NCI-H2171 treated with DMSO at 0.1 percent for 48 hours (cell line): ENCODE measurements around the gene MYL10.

Experiments used
- DNase-seq: peaks from one replicate; lab custom pipeline; 2025; lab: John Stamatoyannopoulos, UW

Gene MYL10

DNA sequence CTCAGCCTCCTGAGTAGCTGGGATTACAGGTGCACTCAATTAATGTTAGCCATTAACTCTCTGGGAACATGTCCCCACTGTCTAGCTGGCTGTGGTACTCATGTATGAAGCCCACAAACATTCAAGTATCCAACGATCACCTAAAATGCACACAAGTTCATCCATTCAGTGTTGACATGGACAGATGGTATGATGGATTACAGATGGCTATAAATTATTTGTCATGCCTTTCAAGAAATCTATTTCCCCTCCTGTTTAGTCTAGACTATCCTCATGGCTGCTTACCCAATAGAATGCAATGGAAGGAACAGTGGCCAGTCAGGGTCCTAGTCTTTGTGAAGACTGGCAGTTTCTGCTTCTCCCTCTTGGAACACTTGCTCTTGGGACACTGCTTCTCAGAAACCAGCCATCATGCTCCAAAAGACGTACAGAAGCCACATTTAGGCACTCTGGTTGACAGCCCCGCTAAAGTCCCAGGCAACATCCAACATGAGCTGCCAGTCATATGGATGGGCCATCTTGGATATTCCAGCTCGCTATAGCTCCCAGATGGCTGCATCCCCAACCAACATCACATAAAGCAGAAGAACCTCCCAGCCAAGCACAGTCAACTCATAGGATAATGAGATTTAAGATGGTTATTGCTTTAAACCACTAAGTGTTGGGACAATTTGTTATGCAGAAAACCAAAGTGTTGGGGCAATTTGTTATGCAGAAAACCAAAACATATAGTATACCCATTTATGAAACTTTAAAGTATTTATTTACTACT, 33.1 kb downstream of the MYL10 start:
- peak; percentile 15 for DNase-seq

DNA sequence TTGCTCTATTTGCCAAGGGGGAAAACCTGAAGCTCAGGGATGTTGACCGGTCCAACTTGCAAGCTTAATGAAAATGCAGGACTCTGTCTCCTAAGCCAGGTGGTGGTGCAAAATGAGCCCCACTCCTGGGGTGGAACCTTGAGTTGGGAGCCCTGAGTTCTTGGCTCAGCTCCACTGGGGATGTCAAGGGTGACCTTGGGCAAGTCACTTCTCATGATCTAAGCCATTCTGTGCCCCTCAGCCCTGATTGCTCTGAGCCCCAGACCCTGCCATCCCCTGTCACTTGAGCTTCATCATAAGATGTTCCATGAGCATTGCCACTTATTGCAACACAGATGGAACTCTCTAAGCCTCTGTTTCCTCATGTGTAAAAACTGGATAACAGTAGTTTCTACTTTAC, 33.9 kb downstream of the MYL10 start:
- no peak for DNase-seq

DNA sequence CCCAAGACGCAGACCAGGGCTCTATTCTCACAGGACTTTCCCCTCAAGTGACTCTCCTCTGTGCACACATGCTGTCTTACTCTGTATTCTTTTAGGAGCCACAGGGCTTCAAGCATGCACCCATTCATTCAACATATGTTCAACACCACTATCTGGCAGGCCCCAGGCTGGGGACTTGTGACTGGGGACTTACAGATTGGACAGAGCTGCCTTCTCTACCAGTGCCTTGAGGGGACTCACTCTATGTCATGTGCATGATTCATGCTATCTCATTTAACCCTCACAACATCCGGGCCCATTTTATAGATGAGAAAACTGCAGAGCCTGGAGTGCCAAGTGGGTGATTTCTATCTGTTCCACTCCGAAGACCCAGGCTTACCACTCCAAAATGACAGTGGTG, 34.3 kb downstream of the MYL10 start:
- DNase-seq, result no peak

DNA sequence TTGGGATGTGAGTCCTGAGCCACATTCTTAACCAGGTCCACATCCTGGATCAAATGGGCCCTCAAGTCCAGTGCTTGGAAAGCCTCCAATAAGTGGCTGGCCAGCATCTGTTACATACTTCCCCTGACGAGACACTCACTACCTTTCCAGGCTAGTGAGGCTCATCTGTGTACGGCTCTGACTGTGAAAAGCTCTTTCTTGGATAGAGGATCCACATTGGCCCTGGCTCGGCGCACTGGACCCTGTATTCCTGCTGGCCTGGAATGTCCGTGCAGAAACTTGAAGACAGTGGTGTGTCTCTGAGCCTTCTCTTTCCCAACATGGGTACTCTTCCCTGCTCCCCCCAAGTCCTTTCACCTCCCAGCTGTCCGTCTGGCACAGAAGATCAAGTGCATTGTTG, 35.5 kb downstream of the MYL10 start:
- no peak for DNase-seq

DNA sequence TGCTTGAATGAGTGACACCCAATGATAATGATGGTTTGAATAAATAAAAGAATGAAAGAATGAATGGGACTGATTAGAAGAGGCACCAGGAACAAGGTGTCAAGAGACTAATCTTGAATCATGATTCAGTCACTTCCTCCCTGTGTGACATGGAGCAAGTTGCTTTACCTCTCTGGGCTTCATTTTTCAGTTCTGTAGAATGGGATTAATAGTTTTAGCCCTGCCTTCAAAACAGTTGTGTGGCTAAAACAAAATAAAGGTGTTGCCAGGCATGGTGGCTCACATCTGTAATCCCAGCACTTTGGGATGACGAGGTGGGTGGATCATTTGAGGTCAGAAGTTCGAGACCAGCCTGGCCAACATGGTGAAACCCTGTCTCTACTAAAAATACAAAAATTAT, 37.6 kb downstream of the MYL10 start:
- no peak for DNase-seq

DNA sequence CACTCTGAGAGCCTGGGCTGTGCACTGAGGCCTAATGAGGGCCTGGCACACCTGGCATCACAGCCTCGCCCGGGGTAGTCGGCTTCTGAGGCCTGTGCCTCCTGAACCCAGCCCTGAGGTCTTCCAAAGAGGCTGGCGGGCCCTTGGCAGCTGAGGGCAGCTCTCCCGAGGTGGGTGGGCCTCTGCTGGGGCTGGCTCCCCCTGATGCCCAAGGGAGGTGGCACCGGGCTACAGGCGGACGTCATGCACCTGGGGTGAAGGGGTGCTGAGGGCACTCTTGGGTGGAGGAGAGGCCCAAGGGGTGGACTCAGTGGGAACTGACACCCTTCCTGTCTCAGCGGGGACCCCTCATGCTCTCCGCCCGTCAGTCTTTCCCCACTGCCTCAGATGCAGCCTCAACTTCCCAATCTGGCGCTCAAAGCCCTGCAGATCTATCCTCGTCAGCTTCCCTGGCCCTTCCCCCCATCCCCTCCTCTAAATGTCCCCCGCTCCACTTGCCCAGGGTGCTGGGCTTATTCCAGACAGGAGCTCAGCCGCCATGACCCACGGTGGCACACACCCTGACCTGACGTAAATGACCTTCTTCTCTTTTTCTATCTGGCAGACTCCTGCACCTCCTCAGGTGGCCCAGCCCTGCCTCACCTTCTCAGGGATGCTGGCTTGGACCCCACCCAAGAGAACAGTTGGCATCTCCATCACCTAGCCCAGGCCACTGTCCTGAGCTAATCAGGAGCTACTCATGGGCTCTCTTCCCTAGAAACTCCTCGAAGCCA, 38.2 kb downstream of the MYL10 start:
- DNase-seq, result no peak

DNA sequence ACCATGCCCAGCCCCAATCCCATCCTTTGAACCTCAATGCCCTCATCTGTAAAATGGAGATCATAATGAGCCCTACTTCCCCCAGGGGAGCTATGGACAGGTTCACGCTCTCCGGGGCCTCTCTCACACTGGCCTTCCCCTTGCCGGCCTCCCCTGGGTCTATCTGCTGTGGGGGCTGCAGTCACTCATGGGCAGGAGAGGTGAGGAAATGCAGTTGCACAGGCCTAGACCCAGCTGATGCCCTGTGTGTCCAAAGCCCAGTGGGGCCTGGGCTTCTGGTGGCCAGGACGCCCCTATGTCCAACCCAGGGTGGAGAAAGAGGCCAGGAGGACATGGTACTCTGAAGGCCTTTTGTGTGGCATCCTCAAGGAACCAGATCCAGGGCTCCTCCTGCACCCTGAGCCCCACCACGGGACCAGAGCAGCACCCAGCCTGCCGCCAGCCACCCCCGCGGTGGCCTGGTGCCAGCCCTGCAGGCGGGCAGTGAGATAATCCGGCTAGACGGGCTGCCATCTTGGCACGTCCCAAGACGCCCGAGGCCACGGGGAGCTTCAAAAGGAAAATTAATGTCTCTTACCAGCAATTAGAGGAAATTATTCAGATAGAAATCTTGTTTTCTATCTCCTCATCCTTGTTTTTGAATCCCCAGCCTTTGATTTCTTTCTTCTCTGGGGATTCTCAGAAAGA, 39.0 kb downstream of the MYL10 start:
- DNase-seq, result no peak

DNA sequence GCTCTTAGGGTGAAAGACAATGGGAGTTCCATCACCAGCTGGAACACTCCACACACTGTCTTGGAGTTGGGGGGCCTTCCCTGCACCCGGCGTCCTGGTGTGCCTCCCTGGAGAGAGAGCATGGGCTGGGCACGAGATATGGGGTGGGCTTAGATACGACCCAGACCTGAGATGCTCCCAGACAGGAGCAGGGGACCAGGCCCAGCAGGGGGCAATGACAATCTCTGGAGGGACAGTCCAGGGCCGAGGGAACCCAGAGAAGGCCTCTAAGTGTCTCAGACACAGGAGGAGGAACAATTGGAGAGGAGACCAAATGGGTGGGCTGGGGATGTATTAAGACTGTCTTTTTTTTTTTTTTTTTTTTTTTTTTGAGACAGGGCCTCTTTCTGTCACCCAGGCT, 40.0 kb downstream of the MYL10 start:
- DNase-seq, result no peak

DNA sequence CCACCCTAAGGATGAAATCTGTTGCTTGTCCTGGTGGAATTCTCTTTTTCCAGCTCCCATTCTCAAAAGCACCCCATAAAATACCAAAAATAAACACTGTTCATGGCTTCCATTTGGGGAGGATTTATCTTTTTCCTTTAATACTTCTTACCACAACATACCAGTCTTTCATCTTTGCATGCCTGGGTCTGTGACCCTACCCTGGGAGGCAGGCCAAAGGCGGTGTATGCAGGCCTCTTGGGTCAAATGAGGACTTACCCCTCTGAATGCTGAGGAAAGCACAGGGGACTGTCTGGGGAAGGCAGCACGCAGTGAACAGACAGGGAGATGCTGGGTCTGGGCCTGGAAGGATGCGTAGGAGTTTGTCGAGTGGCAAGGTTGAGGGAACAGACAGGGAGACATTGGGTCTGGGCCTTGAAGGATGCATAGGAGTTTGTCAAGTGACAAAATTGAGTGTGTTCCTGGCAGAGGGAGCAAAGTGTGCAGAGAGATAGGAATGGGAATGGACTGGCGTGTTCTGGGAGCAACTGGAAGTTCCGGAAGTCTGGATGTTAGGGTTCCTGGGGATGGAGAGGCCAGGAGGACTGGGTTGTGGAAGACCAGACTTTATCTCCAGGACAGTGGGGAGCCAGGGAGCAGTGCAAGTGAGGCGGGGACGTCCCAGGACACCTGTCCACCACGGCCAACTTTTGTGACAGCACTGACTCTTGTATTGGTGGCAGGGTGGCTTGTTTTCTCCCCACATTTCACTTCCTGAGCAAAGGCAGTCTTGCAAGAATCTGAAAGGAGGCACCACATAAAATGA, 40.8 kb downstream of the MYL10 start:
- no peak for DNase-seq

DNA sequence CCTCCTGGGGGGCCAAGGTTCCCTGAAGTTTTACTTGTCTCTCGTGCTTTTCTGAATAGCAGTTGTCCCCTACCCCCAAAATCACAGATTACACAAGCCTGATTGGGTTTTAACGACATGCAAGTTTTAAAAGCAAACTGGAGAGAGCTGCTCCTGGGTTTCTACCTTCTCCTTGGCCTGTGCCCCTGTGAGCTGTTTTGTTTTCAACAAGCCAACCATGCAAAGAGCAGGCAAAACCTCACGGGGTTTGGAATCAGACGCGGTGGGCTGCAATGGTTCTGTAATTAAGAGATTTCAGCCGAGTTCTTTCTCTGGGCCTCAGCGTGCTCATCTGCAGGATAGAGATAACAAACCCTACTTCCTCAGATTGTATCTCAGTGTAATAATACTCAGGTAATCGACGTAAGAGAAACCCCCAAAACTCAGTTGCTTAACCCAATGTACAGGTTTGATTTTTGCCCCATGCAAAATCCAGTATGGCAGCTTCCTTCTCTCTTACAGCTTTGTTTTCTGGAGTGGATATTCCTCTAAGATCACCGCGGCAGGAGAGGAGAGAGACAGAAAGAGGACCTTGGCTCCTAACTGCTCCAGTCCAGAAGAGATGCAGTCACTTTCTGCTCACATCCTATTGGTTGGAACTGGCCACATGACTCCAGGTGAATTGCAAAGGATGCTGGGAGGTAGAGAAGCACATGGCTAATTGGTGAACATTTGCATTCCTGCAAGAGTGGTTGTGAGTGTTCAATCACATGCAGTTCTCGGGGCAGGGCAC, 42.0 kb downstream of the MYL10 start:
- DNase-seq, result no peak

DNA sequence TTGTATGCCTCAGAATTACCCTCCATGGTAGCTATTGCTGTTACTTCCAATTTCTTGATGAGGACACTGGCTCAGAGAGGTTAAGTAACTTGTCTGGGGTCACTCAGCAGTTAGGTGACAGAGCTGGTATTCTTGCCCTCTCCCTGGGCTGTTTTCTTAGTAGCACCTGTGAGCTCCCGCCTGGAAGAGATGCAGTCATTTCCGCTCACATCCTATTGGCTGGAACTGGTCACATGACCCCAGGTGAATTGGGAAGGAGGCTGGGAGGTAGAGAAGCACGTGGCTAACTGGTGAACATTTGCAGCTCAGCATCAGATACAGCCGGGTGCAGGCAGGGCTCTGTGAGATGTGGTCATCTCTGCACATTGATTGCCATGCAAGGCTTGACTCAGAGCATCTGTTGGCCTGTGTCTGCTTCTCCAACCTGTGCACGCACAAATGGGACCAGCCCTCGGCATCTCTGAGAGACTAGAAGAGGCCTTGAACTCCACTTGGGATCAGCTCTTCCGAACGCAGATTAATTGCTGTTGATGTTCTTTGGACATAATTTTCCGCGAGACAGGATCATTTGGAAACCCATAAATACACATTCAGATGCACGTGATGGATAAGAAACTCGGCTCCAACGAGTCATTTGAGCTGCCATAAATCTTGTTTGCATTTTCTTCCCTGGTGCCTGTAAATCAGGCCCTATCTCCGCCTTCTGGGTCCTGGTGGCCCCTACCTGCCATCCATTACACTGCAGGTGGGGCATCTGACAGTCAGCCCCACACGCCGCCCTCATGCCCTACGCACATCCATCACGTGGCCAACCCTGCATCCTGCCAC, 42.8 kb downstream of the MYL10 start:
- DNase-seq, result no peak

DNA sequence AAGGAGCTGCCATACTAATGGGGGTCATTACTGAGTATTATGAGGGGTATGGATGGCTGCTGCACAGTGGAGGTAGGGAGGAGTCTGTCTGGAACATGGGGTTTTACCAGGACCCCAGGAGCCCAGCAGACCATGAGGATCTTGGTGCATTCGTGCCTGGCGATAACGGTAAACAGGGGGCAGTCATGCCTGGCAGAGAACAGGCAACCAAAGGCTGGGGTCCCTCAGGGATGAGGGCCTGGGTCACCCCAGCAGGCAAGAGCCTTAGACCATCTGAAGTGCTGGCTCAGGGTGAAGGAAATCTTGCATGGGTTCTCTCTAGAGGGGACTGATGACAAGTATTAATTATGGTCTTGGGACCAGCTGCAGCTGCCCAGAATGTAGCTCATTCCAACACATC, 46.1 kb downstream of the MYL10 start:
- DNase-seq, result no peak

DNA sequence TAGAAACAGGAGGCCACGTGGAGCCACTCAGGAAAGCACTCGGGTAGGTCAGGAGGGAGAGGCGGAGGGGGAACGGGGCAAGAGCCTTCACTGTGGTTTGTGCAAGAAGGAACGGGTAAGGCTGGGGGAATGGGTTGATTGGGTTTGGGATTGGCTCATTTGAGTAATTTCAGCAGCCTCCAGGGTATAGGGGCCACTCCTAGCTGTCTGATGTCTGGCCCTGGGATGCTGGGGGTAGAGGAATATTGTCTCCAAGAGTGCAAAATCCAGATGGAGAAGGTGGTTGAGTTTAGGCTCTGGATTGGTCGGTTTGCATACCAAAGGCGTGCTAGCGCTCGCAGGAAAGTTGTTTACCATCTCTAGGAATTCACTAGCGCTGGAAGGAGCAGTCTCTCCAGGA, 47.2 kb downstream of the MYL10 start:
- no peak for DNase-seq

DNA sequence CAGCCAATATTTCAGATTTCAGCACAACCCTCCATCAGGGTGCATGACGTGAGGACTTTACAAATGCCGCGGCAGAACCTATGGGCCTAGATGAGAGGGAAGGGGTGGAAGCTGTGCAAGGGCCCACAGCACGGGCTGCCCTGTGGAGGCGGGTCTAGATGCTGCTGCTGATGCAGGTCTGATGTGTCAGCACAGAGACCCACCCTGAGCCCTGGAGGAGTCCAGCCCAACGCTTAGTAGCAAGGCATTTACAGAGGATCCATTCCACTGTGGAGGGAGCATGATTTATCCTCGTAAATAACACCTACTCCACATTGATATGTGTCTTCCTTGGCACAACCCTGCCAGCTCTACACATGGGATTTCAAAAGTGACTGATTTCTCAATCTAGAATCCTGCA, 48.5 kb downstream of the MYL10 start:
- DNase-seq, result no peak

DNA sequence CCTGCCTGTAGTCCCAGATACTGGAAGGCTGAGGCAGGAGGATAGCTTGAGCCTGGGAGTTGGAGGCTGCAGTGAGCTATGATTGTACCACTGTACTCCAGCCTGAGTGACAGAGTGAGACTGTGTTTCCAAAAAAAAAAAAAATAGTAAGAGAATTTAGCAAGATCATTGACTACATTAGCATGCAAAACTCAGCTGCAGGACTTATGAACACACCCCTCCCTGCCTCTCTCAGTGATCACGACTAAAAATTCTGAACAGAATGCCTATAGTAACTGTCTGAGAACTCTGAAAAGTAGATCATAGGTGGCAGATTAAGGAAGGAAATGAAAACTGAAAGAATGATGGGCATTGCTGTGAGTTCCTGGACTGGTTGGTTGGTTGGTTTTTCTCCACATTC, 50.5 kb downstream of the MYL10 start:
- no peak for DNase-seq

DNA sequence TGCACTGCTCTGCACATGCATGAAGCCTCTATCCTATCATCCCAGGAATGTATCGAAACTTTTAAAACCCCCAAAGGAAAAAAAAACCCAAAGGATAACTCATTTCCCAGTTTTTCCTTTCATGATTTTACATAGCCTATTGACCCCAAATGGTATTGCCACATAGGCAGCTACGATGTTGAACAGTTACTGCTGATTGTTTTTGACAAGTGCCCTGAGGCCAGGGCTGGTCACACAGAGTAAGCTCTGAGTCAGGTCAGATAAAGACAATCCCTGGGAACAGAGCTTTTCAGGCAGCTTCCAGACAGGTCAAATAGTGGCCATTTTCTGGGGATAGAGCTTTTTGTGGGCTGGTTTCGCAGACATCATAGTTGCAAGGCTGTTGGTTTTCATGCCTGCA, 52.1 kb downstream of the MYL10 start:
- no peak for DNase-seq

DNA sequence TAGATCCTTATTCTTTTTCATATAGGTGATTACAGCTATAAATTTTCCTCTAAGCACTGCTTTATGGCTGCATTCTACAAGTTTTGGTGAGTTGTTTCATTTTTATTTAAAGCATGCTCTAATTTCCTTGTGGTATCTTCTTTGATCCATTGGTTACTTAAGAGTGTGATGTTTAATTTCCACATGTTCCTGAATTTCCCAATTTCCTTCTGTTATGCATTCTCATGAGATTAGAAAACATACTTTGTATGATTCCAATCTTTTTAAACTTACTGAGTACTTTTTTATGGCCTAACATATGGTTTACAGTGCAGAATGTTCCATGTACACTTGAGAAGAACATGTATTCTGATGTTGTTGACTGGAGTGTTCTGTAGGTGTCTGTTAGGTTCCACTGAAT, 53.4 kb downstream of the MYL10 start:
- DNase-seq, result no peak

DNA sequence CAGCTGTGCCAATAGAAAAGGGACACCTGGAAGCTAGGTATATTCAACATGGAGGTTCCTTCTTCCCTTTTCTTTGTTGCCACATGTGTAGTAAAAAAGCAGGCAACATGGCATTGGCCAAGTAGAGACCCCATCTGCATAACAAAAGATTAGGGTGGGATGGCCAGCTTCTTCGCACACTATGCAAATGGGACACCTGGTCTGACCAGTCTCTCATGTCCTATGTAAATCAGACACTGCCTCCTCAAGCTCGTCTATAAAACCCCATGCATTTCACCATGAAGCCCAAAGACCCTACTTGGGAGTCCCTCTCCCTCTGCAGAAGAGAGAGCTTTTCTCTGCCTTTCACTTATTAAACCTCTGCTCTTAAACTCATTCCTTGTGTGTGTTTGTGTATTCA, 53.9 kb downstream of the MYL10 start:
- no peak for DNase-seq

DNA sequence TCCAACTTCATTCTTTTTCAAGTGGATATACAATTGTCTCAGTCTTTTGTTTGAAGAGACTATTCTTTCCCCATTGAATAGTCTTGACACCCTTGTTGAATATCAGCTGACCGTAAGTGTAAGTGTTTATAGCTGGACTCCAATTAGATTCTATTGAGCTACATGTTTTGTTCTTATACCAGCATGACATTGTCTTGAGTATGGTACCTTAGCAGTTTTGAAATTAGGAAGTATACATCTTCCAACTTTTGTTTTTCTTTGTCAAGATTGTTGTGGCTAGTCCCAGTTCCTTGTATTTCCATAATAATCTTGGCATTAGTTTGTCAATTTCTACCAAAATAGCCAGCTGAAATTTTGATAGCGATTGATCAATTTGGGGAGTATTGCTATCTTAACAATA, 56.9 kb downstream of the MYL10 start:
- no peak for DNase-seq

DNA sequence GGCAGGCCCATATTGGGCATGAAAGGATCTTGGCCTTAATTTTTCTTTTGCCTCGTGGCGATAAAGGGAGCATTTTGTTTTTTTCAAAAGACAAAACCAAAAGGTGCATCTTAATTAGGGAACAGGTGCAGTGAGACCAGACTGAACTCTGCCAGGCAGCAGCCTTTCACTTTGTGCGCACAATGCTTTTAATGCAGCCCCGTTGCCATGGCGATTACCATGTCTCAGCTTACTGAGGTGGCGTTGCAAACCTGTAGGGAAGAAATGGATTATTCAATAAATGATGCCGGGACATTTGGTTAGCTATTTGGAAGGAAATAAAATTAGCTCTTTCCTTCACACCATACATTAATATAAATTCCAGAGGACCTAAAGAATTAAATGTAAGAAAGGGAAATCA, 61.9 kb downstream of the MYL10 start:
- DNase-seq, result peak; percentile 47
